HG03175 (cell line): ENCODE measurements around the gene DMXL1.
"Not testable (repeated sequence)": the region's sequence is repeated elsewhere in the genome, so short reads cannot be mapped to it uniquely, and the experiment has no call there.

ENCODE experiments used
- ATAC-seq: cut with Tn5 transposase; IDR thresholded peaks from one replicate; pipeline ENCODE4 v1.9.1; 2021; ENCODE audit warnings: mild to moderate bottlenecking, moderate library complexity; ENCODE audit not compliant: unreplicated experiment

Gene DMXL1

GRCh38 chr5:119191944-119192343 is 121.1 kb downstream of the DMXL1 start:
- ATAC-seq = no peak

- no peak for ATAC-seq
Measured at GRCh38 chr5:119200795-119201194, 129.9 kb downstream of the DMXL1 start.

- no peak for ATAC-seq
Measured at GRCh38 chr5:119207105-119207504, 136.2 kb downstream of the DMXL1 start.

- ATAC-seq = no peak
Measured at GRCh38 chr5:119212026-119212425, 141.1 kb downstream of the DMXL1 start.

GRCh38 chr5:119212676-119213075 is 141.8 kb downstream of the DMXL1 start:
- ATAC-seq = no peak

GRCh38 chr5:119217183-119217582 is 146.3 kb downstream of the DMXL1 start:
- no peak for ATAC-seq

- ATAC-seq = no peak
Measured at GRCh38 chr5:119218830-119219782, 148.2 kb downstream of the DMXL1 start.

- peak; percentile 80 for ATAC-seq
Measured at GRCh38 chr5:119220576-119221197, 149.8 kb downstream of the DMXL1 start.

GRCh38 chr5:119221330-119221729 is 150.4 kb downstream of the DMXL1 start:
- no peak for ATAC-seq

GRCh38 chr5:119229950-119230349 is 159.1 kb downstream of the DMXL1 start:
- no peak for ATAC-seq

- no peak for ATAC-seq
Measured at GRCh38 chr5:119238265-119239118, 167.6 kb downstream of the DMXL1 start.

GRCh38 chr5:119239119-119239417 is 168.2 kb downstream of the DMXL1 start:
- ATAC-seq = no peak

GRCh38 chr5:119239826-119240225 is 168.9 kb downstream of the DMXL1 start:
- ATAC-seq = not testable (repeated sequence)

GRCh38 chr5:119243888-119244287 is 173.0 kb downstream of the DMXL1 start:
- ATAC-seq = no peak

- no peak for ATAC-seq
Measured at GRCh38 chr5:119250946-119251901, 180.3 kb downstream of the DMXL1 start.

GRCh38 chr5:119255571-119256356 is 184.9 kb downstream of the DMXL1 start:
- ATAC-seq = peak; percentile 52

- ATAC-seq = no peak
Measured at GRCh38 chr5:119257613-119258012, 186.7 kb downstream of the DMXL1 start.

GRCh38 chr5:119263639-119264038 is 192.8 kb downstream of the DMXL1 start:
- ATAC-seq = no peak

- ATAC-seq = no peak
Measured at GRCh38 chr5:119264186-119264585, 193.3 kb downstream of the DMXL1 start.
